HG02943 (cell line): ENCODE results near the gene EPHA2.

Source experiments
- ATAC-seq: cut with Tn5 transposase; IDR thresholded peaks from one replicate; pipeline ENCODE4 v1.9.1; 2021; ENCODE audit warnings: mild to moderate bottlenecking, low read depth, moderate library complexity; ENCODE audit not compliant: unreplicated experiment

Gene EPHA2

GRCh38 chr1:16124377-16125087 is 31.3 kb downstream of the EPHA2 start:
- ATAC-seq = no peak

GRCh38 chr1:16122916-16123315 is 33.0 kb downstream of the EPHA2 start:
- ATAC-seq = no peak

GRCh38 chr1:16122350-16122881 is 33.5 kb downstream of the EPHA2 start:
- no peak for ATAC-seq

- ATAC-seq = no peak
Measured at GRCh38 chr1:16120940-16121410, 34.9 kb downstream of the EPHA2 start.

GRCh38 chr1:16120407-16120806 is 35.5 kb downstream of the EPHA2 start:
- ATAC-seq = no peak

GRCh38 chr1:16119926-16120325 is 35.9 kb downstream of the EPHA2 start:
- ATAC-seq = no peak

GRCh38 chr1:16119504-16119903 is 36.4 kb downstream of the EPHA2 start:
- ATAC-seq = no peak

- ATAC-seq = no peak
Measured at GRCh38 chr1:16118706-16119105, 37.2 kb downstream of the EPHA2 start.

- no peak for ATAC-seq
Measured at GRCh38 chr1:16117936-16118335, 37.9 kb downstream of the EPHA2 start.

GRCh38 chr1:16117369-16117768 is 38.5 kb downstream of the EPHA2 start:
- no peak for ATAC-seq

GRCh38 chr1:16116625-16117024 is 39.2 kb downstream of the EPHA2 start:
- ATAC-seq = no peak

- no peak for ATAC-seq
Measured at GRCh38 chr1:16116002-16116401, 39.9 kb downstream of the EPHA2 start.

GRCh38 chr1:16115468-16115983 is 40.3 kb downstream of the EPHA2 start:
- no peak for ATAC-seq

- ATAC-seq = no peak
Measured at GRCh38 chr1:16114527-16115467, 41.1 kb downstream of the EPHA2 start.

GRCh38 chr1:16112596-16113555 is 43.0 kb downstream of the EPHA2 start:
- no peak for ATAC-seq

- no peak for ATAC-seq
Measured at GRCh38 chr1:16111771-16112595, 43.9 kb downstream of the EPHA2 start.

- no peak for ATAC-seq
Measured at GRCh38 chr1:16110884-16111283, 45.0 kb downstream of the EPHA2 start.

GRCh38 chr1:16110456-16110855 is 45.4 kb downstream of the EPHA2 start:
- ATAC-seq = no peak

GRCh38 chr1:16109571-16109970 is 46.3 kb downstream of the EPHA2 start:
- ATAC-seq = no peak
